Measurements from ENCODE around the gene POTEI.
"Not testable (repeated sequence)": the region's sequence is repeated elsewhere in the genome, so short reads cannot be mapped to it uniquely, and the experiment has no call there.

The POTEI gene

GRCh38 chr2:130509228-130509627 is at the start of gene POTEI:
Gene POTEI (minus strand): TSS chr2:130509328. CDS start chr2:130509235, 93 bp downstream.
- DNase-seq = not testable (repeated sequence)

DNA sequence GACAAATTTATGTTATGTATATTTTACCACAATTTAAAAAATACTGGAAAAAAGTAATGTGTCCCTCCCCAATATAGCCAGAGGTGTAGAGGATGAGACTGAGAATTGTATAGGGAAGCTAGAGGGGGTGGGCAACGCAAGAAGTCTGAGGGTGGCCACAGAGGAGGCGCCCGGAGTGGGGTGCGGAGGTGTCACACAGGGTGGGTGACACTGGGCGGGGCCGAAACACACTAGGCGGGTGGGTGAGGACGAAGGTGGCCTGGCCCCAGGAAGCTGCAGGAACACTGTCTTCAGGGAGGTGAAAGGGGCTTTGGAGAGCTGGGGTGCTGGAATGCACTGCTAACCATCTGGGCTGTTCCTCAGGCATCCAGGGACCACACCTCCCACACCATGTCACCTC is 47.3 kb upstream of the POTEI start:
- not testable (repeated sequence) for DNase-seq

DNA sequence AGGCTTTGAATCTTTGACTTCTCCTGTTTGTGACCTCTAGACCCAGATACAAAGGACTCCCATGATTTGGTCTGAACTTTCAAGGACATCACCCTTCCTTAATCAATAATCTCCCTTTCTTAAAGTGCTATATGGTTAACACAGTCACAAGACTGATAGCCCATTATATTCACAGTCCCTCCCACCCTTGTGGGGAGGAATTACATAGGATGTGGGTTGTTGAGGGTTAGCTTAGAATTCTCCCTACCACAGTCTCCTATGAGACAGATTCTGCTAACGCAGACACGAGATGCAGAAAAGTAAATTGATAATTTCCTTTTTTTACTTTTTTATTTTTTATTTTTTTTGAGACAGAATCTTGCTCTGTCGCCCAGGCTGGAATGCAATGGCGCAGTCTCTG is 45.0 kb upstream of the POTEI start:
- DNase-seq = not testable (repeated sequence)

- DNase-seq = not testable (repeated sequence)
Measured at GRCh38 chr2:130549475-130549874, 40.3 kb upstream of the POTEI start.

DNA sequence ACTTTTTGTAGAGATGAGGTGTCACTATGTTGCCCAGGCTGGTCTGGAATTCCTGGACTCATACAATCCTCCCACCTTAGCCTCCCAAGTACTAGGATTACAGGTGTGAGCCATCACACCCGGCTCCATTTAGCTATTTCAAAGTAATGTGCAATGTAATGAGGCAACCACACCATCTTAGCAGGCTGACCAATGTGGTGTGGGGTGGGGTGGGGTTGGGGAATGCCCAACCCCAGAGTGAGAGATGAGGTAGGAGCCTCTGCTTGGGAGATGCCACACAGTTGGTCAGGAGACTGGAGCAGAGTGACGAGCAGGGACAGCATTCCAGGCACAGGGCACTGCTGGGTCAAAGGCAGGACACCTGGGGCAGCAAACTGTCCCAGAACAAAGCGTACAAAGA is 39.3 kb upstream of the POTEI start:
- DNase-seq = not testable (repeated sequence)

DNA sequence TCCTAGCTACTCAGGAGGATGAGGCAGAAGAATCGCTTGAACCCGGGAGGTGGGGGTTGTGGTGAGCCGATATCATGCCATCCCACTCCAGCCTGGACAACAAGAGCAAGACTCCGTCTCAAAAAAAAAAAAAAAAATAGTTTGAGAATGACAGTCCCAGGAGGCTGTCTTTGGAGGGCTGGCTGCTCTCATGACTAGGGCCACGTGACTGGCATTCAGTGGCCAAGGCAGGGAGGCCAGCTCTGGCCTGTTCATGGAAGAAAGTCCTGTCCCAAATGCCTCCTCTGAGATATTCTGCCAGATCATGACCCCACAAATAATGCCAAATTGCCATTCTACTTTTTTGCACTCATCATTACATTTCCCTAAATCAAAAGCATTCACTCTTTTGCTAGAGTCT is 35.9 kb upstream of the POTEI start:
- DNase-seq = not testable (repeated sequence)

DNA sequence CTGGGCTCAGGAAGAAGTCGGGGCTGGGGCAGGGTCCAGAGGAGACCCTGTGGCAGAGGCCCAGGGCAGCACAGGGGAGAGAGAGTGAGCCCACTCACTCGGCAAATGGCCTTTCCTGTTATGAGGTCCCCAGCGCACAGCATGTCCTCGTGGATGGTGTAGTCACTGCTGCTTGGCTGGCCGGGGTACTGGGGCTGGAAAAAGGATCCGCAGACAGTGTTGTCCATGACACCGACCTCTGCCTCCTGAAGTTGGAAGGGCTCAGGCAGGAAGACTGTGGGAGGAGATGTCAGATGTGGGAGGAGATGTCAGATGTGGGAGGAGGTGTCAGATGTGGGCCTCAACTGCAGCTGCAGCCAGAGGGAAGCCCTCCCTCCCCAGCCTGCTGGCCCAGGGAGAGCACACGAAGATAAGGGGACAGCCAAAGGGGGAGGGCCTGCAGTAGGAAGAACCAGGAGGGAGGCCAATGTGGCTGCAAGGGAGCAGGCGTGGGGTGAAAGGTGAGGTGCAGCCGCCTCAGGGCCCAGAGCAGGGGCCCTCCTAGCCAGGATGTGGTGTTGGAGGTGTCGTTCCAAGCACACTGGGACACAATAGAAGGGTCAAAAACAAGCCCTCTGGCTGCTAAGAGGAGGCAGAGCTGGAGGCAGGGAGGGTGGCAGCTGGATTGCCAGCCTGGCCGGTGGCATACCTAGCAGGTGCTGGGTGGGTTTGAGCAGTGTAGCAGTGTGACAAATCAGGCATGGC is 34.8 kb upstream of the POTEI start:
- DNase-seq = not testable (repeated sequence)

DNA sequence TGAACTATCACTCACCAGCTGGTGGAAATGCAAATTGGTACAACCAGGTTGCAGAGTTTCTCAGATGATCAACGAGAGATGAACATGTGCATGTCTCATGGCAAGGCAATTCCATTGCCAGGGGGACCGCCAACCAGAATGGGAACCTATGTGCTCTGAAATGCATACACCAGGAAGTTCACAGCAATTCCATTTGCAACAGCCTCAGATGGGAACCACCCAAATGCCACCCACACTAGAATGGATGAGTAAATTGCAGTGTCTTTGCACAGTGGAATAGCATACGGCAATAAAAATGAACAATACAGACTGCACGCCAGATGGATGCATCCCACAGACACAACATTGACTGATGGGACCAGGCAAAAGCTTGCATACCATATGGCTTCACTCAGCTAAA is 33.7 kb upstream of the POTEI start:
- not testable (repeated sequence) for DNase-seq

GRCh38 chr2:130538271-130538670 is 29.1 kb upstream of the POTEI start:
- not testable (repeated sequence) for DNase-seq

GRCh38 chr2:130536654-130537053 is 27.5 kb upstream of the POTEI start:
- DNase-seq = not testable (repeated sequence)

DNA sequence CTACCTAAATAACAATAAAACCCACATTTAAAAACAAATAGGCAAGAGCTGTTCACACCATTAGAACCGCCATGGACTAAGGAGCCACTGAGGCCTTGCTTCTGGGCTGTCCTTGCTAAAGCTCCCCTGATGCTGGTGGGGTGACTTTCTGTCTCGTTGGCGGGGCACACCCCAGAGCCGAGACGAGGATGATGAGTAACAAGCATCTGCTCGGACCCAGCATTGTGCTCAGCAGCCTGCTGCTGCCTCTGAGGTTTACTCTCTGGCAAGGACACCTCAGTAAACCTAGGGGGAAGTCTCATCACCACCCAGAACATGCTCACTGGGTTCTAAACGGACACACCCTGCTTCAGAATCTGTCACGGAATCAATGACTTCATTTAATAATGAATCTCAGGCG is 22.5 kb upstream of the POTEI start:
- not testable (repeated sequence) for DNase-seq

DNA sequence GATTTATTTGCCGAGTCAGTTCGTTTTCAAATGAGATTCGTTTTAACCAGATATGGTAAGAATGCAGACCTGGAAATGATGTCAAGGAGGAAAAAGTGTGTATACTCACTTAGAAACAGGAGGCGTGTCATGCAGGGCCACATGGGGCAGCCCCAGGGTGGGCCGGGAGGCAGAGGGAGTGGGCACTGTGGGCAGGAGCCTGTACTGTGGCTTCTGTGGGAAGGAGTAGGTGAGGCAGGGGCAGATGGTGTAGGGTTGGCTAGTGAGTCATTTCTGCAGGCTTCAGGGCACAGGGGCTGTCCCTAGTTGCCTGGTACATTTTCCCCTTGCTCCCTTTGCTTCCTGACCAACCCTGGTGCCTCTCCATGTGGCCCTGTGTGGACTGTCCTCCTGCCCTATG is 22.1 kb upstream of the POTEI start:
- DNase-seq = not testable (repeated sequence)

DNA sequence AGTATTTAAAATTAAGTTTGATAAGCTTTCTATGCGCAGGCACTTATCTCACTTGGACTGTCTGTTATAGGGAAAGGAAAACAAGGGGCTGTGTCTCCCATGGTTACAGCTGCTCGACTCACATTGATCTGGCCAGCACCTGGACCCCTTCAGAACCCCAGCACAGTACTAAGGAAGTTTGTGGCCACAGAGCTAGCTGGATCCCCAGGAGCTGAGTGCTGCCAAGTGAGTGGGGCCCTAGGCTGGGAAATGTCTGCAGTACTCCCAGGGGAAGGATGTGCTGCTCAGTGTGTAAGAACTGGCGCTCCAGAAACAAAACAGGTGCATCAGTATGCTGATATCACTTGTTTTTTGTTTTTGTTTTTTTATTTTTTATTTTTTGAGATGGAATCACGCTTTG is 21.1 kb upstream of the POTEI start:
- DNase-seq = not testable (repeated sequence)

DNA sequence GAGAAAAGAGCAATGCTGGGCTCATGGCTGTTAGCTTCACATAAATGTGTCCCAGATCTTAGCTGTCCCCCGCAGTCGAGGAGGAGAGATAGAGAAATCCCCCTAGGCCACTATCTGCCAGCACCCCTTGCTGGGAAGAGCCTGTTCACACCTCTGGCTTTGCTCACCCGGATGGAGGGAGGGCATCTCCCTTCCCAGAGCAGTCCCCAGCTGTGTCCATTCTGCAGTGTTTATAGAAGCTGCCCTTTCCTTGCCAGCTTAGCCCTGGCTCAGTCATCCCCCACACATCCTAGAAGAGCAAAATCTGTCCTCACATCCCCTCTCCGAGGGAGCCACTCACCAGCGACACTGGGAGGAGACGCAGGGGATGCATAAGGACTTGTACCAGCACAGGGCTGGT is 20.4 kb upstream of the POTEI start:
- not testable (repeated sequence) for DNase-seq

- DNase-seq = not testable (repeated sequence)
Measured at GRCh38 chr2:130527365-130527967, 18.3 kb upstream of the POTEI start.

- DNase-seq = not testable (repeated sequence)
Measured at GRCh38 chr2:130522390-130522789, 13.3 kb upstream of the POTEI start.

- DNase-seq = not testable (repeated sequence)
Measured at GRCh38 chr2:130520992-130521391, 11.9 kb upstream of the POTEI start, which contains the start of gene CFC1B. Gene CFC1B (plus strand): TSS chr2:130521222. CDS start chr2:130521485, 263 bp downstream.

- not testable (repeated sequence) for DNase-seq
Measured at GRCh38 chr2:130518516-130519106, 9.5 kb upstream of the POTEI start.

GRCh38 chr2:130511747-130512451 is 2.8 kb upstream of the POTEI start:
- peak; percentile 0 for DNase-seq

DNA sequence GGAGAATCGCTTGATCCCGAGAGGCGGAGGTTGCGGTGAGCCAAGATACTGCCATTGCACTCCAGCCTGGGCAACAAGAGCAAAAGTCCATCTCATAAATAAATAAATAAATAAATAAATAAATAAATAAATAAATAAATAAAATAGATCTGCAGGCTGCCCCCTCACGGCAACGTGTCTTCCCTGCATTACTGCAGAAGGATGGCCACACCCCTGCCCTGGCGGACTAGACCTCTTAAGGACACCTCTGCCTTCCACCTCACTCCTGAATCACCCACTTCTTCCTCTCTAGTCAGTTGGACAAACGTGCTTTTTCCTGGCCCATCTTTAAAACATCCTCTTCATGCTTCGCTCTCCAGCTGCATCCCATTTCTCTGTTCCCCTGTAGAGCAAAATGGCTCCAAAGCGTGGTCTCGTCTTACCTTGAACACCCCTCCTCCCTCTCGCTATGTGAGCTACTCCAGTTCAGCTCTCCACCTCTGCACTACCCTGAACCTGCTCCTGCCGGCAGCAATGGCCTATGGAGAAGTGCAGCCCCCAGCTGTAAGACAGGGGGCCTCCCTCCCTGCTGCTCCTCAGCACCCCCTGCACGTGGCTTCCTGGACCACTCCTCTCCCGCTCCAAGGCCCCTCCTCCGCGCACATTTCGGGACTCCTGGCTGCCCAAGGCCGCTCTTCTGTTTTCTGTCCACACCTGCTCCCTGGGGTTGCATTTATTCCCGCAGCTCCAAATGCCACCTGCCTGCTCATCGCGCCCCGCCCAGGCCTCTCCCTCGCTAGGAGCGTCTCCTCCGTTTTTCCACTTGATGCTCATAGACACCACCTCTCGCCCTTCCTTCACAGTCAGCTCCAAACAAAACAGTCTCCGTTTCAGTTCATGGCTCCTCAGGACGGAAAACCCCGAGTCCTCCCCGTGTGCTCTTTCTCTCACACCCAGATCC is 1.9 kb upstream of the POTEI start:
- not testable (repeated sequence) for DNase-seq

DNA sequence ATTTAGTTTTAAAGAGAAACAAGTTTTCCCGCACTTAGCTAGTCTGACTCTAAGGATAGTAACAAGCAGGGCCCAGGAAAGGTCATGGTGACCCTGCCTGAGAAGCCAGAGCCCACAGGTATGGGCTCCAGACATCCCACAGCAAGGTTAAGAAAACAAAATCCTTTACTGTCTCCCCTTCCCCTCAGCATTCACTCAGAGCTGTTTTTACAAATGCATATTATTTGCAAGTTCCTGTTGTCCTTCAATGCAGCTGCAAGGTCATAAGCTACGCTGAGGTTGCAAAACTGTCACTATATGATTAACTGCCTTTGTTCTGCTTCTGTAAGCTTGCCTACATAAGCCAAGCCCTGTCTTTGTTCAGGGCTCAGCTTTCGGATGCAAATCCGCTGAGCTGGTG is 18.1 kb downstream of the POTEI start:
- DNase-seq = not testable (repeated sequence)

DNA sequence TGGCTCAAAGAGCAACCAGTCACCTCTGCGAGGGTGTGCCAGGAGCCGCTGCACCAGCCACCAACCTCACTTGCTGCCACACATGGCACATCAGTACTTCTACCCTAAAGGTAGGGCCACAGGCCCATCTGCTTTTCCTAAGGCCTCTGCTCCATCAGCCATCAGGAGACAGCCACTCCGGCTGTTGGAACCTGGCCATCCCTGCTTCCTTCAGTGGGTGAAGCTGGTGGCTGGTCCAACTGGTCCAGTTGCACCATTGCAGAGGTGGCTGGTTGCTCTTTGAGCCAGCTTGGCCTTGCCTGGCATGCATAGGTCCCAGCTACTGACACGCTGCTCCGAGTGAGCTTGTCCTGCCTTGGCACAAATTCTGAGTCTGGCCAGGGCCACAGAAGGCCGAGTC is 53.7 kb downstream of the POTEI start:
- DNase-seq = peak; percentile 20
